ENCODE data around the gene TRIM47.
A peak's percentile ranks its signal among the peaks of the same experiment; 100 is the strongest.

TRIM47 gene

GRCh38 chr17:75899353-75899752 is 21.0 kb upstream of the TRIM47 start:
- no peak overlapping the region for H3K4me3 ChIP-seq (ENCODE audit: low read depth, low read length)
- TF ChIP-seq MYC (IDR thresholded peaks at IDR 0.05; ENCODE audit: low read depth, low read length): no peak
- TF ChIP-seq POLR2A (IDR thresholded peaks at IDR 0.05; ENCODE audit: extremely low read depth, insufficient read length): no peak
- no peak for TF ChIP-seq MAX (IDR thresholded peaks at IDR 0.05; ENCODE audit: low read depth, low read length)
- TF ChIP-seq CTCF (IDR thresholded peaks at IDR 0.05; ENCODE audit: low read depth, low read length): no peak
- no peak for DNase-seq (ENCODE audit: low read depth)

GRCh38 chr17:75898791-75899190 is 20.4 kb upstream of the TRIM47 start:
- H3K4me3 ChIP-seq (ENCODE audit: low read depth, low read length): no peak overlapping the region
- DNase-seq (ENCODE audit: low read depth): no peak
- no peak for TF ChIP-seq MYC (IDR thresholded peaks at IDR 0.05; ENCODE audit: low read depth, low read length)
- no peak for TF ChIP-seq POLR2A (IDR thresholded peaks at IDR 0.05; ENCODE audit: extremely low read depth, insufficient read length)
- TF ChIP-seq MAX (IDR thresholded peaks at IDR 0.05; ENCODE audit: low read depth, low read length): no peak
- TF ChIP-seq CTCF (IDR thresholded peaks at IDR 0.05; ENCODE audit: low read depth, low read length): no peak

GRCh38 chr17:75898065-75898464 is 19.7 kb upstream of the TRIM47 start:
- H3K4me3 ChIP-seq (ENCODE audit: low read depth, low read length): no peak overlapping the region
- no peak for DNase-seq (ENCODE audit: low read depth)
- TF ChIP-seq POLR2A (IDR thresholded peaks at IDR 0.05; ENCODE audit: extremely low read depth, insufficient read length) (no peak), CTCF (IDR thresholded peaks at IDR 0.05; ENCODE audit: low read depth, low read length) (no peak), MYC (IDR thresholded peaks at IDR 0.05; ENCODE audit: low read depth, low read length) (no peak), MAX (IDR thresholded peaks at IDR 0.05; ENCODE audit: low read depth, low read length) (no peak)

GRCh38 chr17:75897160-75898019 is 19.0 kb upstream of the TRIM47 start:
- TF ChIP-seq CTCF (IDR thresholded peaks at IDR 0.05; ENCODE audit: low read depth, low read length) (no peak), MAX (IDR thresholded peaks at IDR 0.05; ENCODE audit: low read depth, low read length) (no peak), POLR2A (IDR thresholded peaks at IDR 0.05; ENCODE audit: extremely low read depth, insufficient read length) (no peak)

GRCh38 chr17:75896415-75897159 is 18.2 kb upstream of the TRIM47 start, which contains the start of gene TRIM65:
TRIM65 (minus strand) TSS chr17:75896951; CDS start chr17:75896937, 14 bp downstream.
- DNase-seq (ENCODE audit: low read depth): peak; percentile 86
- TF ChIP-seq CTCF (IDR thresholded peaks at IDR 0.05; ENCODE audit: low read depth, low read length) (no peak), POLR2A (IDR thresholded peaks at IDR 0.05; ENCODE audit: extremely low read depth, insufficient read length) (peak; percentile 84), MAX (IDR thresholded peaks at IDR 0.05; ENCODE audit: low read depth, low read length) (peak; percentile 47), MYC (IDR thresholded peaks at IDR 0.05; ENCODE audit: low read depth, low read length) (peak; percentile 46)
- peak within 1 kb of the TSS; percentile 75 for H3K4me3 ChIP-seq (ENCODE audit: low read depth, low read length)

More at GRCh38 chr17:75897160-75898019, 19.0 kb upstream of the TRIM47 start:
- DNase-seq (ENCODE audit: low read depth): no peak
- H3K4me3 ChIP-seq (ENCODE audit: low read depth, low read length): no peak overlapping the region

Data from NB4 (cell line).